ENCODE measurements around the gene ZP1.

ZP1 gene

DNA sequence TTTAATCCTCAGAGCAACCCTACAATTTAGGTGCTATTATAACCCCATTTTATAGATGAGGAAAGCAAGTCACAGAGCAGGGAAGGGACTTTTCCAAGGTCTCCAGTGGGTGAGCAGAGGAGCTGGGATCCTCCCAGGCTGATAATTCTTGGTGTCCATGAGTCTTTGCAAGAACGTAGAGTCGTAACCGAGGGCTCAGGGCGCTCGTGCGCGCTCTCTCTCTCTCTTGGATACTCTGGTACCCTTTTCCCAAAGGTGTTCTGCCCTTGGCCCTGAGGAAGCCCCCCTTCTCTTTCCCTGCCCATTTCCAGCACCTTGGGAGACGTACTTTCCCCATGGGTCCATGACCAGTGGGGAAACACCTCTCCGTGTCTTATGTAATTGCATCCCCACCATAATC lies 5.2 kb upstream of the ZP1 start:
- H3K4me3 ChIP-seq (ENCODE audit: control insufficient read depth, low read depth, low read length): no peak overlapping the region
- no peak for DNase-seq (ENCODE audit: low read depth)
- TF ChIP-seq, protein P1, sequence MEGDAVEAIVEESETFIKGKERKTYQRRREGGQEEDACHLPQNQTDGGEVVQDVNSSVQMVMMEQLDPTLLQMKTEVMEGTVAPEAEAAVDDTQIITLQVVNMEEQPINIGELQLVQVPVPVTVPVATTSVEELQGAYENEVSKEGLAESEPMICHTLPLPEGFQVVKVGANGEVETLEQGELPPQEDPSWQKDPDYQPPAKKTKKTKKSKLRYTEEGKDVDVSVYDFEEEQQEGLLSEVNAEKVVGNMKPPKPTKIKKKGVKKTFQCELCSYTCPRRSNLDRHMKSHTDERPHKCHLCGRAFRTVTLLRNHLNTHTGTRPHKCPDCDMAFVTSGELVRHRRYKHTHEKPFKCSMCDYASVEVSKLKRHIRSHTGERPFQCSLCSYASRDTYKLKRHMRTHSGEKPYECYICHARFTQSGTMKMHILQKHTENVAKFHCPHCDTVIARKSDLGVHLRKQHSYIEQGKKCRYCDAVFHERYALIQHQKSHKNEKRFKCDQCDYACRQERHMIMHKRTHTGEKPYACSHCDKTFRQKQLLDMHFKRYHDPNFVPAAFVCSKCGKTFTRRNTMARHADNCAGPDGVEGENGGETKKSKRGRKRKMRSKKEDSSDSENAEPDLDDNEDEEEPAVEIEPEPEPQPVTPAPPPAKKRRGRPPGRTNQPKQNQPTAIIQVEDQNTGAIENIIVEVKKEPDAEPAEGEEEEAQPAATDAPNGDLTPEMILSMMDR (conservative IDR thresholded peaks at IDR 0.05; ENCODE audit: control insufficient read depth, insufficient read depth, low read depth, low read length): no peak

DNA sequence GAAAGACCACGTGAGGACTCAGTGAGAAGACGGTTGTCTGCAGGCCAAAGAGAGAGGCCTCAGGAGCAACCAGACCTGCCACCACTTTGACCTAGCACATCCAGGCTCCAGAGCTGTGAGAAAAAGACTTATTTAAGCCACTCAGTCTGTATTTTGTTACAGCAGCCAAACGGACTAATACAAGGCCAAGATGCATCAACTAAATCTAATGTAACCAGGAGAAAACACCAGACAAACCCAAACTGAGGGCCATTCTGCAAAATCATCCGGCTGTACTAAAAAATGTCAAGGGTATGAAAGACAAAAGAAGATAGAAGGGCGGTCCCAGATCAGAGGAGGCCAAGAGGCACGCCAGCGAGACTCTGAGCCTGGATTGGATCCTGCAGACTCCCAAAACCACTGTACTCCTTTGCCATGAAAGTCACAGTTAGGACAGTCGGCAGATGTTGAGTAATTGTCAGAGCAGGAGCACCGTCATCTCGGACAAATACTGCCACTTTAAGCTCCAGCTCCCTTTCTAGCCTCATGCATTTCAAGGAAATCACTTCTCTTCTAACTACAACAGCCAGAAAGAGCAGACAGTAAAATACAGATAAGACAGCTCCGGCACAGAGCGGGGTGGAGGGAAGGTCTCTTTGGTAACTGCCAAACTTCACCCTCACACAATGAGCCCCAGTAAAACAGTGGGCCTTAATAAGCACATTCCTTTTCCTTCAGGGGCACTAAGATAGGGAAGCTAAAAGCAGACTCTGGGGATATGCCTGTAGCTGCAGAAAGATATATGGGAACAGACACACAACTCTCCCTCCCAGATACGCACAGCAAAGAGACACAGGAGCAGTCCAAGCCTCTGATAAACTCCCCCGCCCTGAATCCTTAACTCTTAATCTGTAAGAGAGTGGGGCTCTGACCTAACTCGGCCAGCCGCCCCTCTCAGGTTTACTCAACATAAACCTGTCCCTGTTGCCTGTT lies 3.5 kb upstream of the ZP1 start:
- TF ChIP-seq, protein P1 (conservative IDR thresholded peaks at IDR 0.05; ENCODE audit: control insufficient read depth, insufficient read depth, low read depth, low read length): no peak
- no peak for DNase-seq (ENCODE audit: low read depth)
- no peak overlapping the region for H3K4me3 ChIP-seq (ENCODE audit: control insufficient read depth, low read depth, low read length)

DNA sequence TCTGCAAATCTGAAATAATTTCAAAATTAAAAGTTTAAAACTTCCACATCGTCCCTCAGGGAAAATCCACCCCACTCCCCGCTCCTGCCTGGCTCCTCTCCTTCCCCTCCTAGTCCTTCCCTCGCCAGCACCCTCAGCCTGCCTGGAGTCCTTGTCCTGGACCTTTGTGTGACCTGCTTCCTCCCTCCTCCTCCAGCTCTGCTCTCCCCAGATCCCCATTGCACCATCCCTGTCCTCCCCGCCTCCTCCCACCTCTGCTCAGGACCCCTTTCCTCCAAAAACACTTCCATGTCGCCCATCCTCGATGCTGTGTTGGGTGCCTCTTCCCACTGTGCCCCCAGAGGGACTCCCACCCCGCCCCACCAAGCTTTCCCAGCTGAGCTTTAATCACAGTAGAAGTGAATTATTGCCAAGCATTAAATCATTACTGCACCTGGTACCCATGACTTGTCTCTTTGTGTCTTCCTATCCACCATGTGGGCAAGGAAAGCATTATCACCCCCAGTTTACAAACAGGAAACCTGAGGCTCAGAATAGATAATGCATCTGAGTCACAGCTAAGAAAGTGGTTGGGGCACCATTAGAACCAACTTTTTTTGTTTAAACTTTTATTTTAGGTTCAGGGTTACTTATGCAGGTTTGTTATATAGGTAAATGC lies 2.4 kb upstream of the ZP1 start:
- no peak for DNase-seq (ENCODE audit: low read depth)
- H3K4me3 ChIP-seq (ENCODE audit: control insufficient read depth, low read depth, low read length): no peak overlapping the region
- TF ChIP-seq, protein P1 (conservative IDR thresholded peaks at IDR 0.05; ENCODE audit: control insufficient read depth, insufficient read depth, low read depth, low read length): no peak

DNA sequence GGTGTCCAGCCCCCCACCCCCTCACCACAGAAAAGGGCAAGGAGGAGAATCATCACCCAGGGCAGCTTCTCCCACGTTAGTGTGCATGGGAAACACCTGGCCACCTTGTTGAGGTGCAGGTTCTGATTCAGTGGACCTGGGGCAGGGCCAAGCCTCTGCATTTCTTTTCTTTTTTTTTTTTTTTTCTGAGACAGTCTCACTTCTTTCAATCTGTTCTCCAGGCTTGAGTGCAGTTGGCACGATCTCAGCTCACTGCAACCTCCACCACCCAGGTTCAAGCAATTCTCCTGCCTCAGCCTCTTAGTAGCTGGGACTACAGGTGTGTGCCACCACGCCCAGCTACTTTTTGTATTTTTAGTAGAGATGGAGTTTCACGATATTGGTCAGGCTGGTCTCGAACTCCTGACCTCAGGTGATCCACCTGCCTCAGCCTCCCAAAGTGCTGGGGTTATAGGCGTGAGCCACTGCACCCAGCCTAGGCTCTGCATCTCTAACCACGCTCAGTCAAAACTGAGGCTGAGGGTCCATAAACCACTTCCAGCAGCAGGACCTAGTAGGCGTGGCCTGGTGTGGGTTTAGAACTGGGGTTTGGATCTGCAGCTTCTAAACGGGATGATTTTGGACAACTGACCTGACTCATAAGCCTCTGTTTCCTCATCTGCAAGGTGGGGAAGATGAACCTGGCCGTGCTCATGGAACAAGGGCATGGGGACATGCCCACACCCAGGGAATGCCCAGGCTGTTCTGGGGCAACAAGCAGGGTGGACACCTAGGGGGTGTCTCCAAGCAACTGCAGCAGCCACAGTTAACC lies 734 bp downstream of the ZP1 start:
- no peak overlapping the region for H3K4me3 ChIP-seq (ENCODE audit: control insufficient read depth, low read depth, low read length)
- TF ChIP-seq, protein P1 (conservative IDR thresholded peaks at IDR 0.05; ENCODE audit: control insufficient read depth, insufficient read depth, low read depth, low read length): no peak

DNA sequence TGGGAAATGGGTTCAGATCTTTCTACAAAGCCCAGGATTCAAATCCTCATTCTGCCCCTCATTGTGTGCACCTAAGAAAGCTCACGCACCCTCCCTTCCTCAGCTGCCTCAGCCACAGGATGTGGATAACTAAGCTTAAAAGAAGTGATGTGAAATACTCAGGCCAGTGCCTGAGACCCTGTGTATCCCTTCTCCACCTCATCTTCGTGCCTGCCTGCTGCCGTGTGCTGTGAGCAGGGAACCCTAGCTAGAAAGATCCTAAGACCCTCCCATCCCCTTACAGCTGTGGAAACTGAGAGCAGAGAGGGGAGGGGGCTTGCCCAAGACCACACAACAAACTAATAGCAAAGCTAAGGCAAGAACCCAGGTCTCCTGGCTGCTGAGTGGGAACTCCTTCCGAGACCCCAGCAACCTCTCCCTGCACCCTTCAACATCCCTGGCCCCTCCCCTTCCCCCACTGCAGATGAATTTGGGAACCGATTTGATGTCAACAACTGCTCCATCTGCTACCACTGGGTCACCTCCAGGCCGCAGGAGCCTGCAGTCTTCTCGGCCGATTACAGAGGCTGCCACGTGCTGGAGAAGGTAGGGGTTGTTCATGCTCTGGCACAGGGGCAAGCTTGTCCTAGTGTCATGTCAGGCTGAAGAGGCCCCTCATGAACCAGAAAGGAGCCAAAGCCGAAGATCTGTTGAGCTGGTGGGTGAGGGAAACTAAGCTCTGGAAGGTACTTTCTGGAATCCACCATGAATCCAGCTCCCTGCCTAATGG lies 1.5 kb downstream of the ZP1 start:
- TF ChIP-seq, protein P1 (conservative IDR thresholded peaks at IDR 0.05; ENCODE audit: control insufficient read depth, insufficient read depth, low read depth, low read length): no peak
- no peak overlapping the region for H3K4me3 ChIP-seq (ENCODE audit: control insufficient read depth, low read depth, low read length)
- DNase-seq (ENCODE audit: low read depth): no peak

More for the DNA sequence above, 734 bp downstream of the ZP1 start:
- DNase-seq (ENCODE audit: low read depth): no peak

DNA sequence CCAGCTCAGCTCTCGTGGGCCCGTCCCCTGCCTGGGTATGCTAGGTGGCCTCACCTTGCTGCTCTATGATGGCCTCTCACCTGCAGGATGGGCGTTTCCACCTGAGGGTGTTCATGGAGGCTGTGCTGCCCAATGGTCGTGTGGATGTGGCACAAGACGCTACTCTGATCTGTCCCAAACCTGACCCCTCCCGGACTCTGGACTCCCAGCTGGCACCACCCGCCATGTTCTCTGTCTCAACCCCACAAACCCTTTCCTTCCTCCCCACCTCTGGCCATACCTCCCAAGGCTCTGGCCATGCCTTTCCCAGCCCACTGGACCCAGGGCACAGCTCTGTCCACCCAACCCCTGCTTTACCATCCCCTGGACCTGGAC lies 2.1 kb downstream of the ZP1 start:
- DNase-seq (ENCODE audit: low read depth): no peak
- H3K4me3 ChIP-seq (ENCODE audit: control insufficient read depth, low read depth, low read length): no peak overlapping the region
- TF ChIP-seq, protein P1 (conservative IDR thresholded peaks at IDR 0.05; ENCODE audit: control insufficient read depth, insufficient read depth, low read depth, low read length): no peak

Data from fibroblast of mammary gland (primary cell).